ENCODE measurements around the gene TSEN54. TPM values are rescaled to one million over a fixed set of nuclear protein-coding genes. Genes with fewer than 3 reads are reported as not detected.

TSEN54 gene
- total and polyA plus RNA-seq, 7 donors: 5.7 to 14.9 (median 9.7) TPM

DNA sequence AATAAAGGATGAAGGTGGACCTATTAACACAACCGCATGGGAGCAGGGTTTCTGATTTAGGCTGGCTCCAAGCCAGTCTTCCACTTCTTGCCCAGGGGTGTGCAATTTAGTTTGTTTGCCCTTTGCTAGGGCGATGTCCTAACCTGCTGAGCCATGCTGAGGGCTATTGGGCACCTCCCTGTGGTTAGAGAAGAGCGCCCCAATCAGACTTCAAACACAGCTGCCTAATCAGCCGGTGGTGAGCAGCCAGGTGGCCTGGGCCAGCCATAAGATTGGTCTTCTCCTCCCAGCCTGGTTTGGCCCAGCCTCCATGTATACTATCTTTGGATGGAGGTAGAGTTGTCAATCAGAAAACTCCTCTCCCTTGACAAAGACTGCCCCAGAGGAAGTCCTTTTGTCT is 44.2 kb upstream of the TSEN54 start:
- H3K36me3 ChIP-seq (ENCODE audit: insufficient read depth in 1 of 2, low read depth in 1 of 2): peaks cover 0 to 28% of the 10 kb centered on the region in 2 donors
- TF ChIP-seq, protein P1, sequence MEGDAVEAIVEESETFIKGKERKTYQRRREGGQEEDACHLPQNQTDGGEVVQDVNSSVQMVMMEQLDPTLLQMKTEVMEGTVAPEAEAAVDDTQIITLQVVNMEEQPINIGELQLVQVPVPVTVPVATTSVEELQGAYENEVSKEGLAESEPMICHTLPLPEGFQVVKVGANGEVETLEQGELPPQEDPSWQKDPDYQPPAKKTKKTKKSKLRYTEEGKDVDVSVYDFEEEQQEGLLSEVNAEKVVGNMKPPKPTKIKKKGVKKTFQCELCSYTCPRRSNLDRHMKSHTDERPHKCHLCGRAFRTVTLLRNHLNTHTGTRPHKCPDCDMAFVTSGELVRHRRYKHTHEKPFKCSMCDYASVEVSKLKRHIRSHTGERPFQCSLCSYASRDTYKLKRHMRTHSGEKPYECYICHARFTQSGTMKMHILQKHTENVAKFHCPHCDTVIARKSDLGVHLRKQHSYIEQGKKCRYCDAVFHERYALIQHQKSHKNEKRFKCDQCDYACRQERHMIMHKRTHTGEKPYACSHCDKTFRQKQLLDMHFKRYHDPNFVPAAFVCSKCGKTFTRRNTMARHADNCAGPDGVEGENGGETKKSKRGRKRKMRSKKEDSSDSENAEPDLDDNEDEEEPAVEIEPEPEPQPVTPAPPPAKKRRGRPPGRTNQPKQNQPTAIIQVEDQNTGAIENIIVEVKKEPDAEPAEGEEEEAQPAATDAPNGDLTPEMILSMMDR (IDR thresholded peaks at IDR 0.05): no peak
- no peak for ATAC-seq
- intact Hi-C loops (cut with DNase I): no loop called here
- no peak overlapping the region for H3K4me3 ChIP-seq
- peak overlapping the region; percentile 42 for H3K27ac ChIP-seq
- no peaks in the 10 kb centered on the region for H3K27me3 ChIP-seq (ENCODE audit: insufficient read depth in 3 of 3, low read length in 2 of 3)
- WGBS, 3 donors: 57 to 68% (median 62%) methylated on average over 4 of the region's 4 CpGs
- H3K4me1 ChIP-seq: peaks cover 58% of the 10 kb centered on the region
- no peak for DNase-seq
- no peaks in the 10 kb centered on the region for H3K9me3 ChIP-seq

- no peak for ATAC-seq
- H3K27me3 ChIP-seq (ENCODE audit: insufficient read depth in 3 of 3, low read length in 2 of 3): no peaks in the 10 kb centered on the region
- TF ChIP-seq, protein P1 (IDR thresholded peaks at IDR 0.05): no peak
- intact Hi-C loops (cut with DNase I): no loop called here
- WGBS, 3 donors: 37 to 59% (median 51%) methylated on average over 2 of the region's 2 CpGs
- no peaks in the 10 kb centered on the region for H3K9me3 ChIP-seq
- no peak overlapping the region for H3K4me3 ChIP-seq
- peak overlapping the region; percentile 42 for H3K27ac ChIP-seq
- peaks cover 59% of the 10 kb centered on the region for H3K4me1 ChIP-seq
- H3K36me3 ChIP-seq (ENCODE audit: insufficient read depth in 1 of 2, low read depth in 1 of 2): peaks cover 0 to 28% of the 10 kb centered on the region in 2 donors
- DNase-seq: no peak
Measured at GRCh38 chr17:75473246-75473645, 43.1 kb upstream of the TSEN54 start.

DNA sequence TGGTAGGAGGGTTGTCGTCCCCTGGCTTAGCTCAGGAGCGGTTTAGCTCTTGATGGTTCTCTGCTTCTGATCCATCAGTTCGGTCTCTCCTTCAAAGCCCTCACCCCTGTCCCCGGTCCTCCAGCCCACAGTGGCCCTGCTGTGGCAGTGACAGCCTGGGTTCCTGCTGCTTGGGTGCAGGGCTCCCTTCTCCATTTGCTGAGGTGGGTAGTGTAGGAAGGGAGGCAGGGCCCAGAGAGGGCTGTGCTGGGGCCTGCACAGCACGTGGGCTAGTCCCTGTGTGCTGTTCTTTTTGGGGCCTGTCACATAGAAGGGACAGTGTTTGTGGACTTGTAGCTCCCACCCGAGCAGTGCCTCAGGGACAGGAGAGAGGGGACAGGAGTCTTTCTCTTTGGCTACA is 41.6 kb upstream of the TSEN54 start:
- no peaks in the 10 kb centered on the region for H3K9me3 ChIP-seq
- ATAC-seq: no peak
- H3K4me1 ChIP-seq: peaks cover 63% of the 10 kb centered on the region
- no peak for DNase-seq
- H3K27me3 ChIP-seq (ENCODE audit: insufficient read depth in 3 of 3, low read length in 2 of 3): no peaks in the 10 kb centered on the region
- TF ChIP-seq, protein P1 (IDR thresholded peaks at IDR 0.05): no peak
- no peak overlapping the region for H3K4me3 ChIP-seq
- H3K36me3 ChIP-seq (ENCODE audit: insufficient read depth in 1 of 2, low read depth in 1 of 2): peaks cover 0 to 28% of the 10 kb centered on the region in 2 donors
- 78 to 88% (median 81%) methylated on average over 6 of the region's 6 CpGs for WGBS, 3 donors
- H3K27ac ChIP-seq: peak overlapping the region; percentile 85
- intact Hi-C loops (cut with DNase I): no loop called here

GRCh38 chr17:75475144-75475835 is 41.0 kb upstream of the TSEN54 start:
- 55 to 57% (median 57%) methylated on average over 13 of the region's 13 CpGs for WGBS, 3 donors
- Histone ChIP-seq H3K4me1 (peaks cover 68% of the 10 kb centered on the region), H3K36me3 (ENCODE audit: insufficient read depth in 1 of 2, low read depth in 1 of 2) (peaks cover 0 to 28% of the 10 kb centered on the region in 2 donors), H3K27ac (peak overlapping the region; percentile 85), H3K27me3 (ENCODE audit: insufficient read depth in 3 of 3, low read length in 2 of 3) (no peaks in the 10 kb centered on the region), H3K4me3 (peak overlapping the region; percentile 43), H3K9me3 (no peaks in the 10 kb centered on the region)
- DNase-seq (no peak), ATAC-seq (peak; percentile 16 to 34 (median 23))
- TF ChIP-seq, protein P1 (IDR thresholded peaks at IDR 0.05): no peak
- intact Hi-C loops (cut with DNase I): no loop called here

- Histone ChIP-seq H3K27me3 (ENCODE audit: insufficient read depth in 3 of 3, low read length in 2 of 3) (no peaks in the 10 kb centered on the region), H3K9me3 (no peaks in the 10 kb centered on the region), H3K4me1 (peaks cover 74% of the 10 kb centered on the region), H3K36me3 (ENCODE audit: insufficient read depth in 1 of 2, low read depth in 1 of 2) (peaks cover 0 to 28% of the 10 kb centered on the region in 2 donors), H3K4me3 (peak overlapping the region; percentile 43), H3K27ac (peak overlapping the region; percentile 85)
- intact Hi-C loops (cut with DNase I): no loop called here
- DNase-seq: no peak
- WGBS, 3 donors: 0 to 3% (median 2%) methylated on average over 3 of the region's 3 CpGs
- TF ChIP-seq, protein P1 (IDR thresholded peaks at IDR 0.05): no peak
- peak; percentile 55 to 67 (median 56) for ATAC-seq
Measured at GRCh38 chr17:75475851-75476250, 40.5 kb upstream of the TSEN54 start.
